ENCODE measurements around the gene SLC16A12. TPM values are rescaled to one million over a fixed set of nuclear protein-coding genes. Genes with fewer than 3 reads are reported as not detected.

The SLC16A12 gene
- total and polyA plus RNA-seq, 2 of the 13 experiments (the other 11 are each of a cell fraction or from before 2014, with no cell fraction given) = 0.02 TPM; not detected in 1

- TF ChIP-seq ASH2L (IDR thresholded peaks at IDR 0.05; ENCODE audit: insufficient read length, low read depth, low read length) = no peak
Observed at GRCh38 chr10:89503652-89504370, 31.6 kb downstream of the SLC16A12 start (continued).

- H3K4me3 ChIP-seq (replicated peaks in 1 of 3; ENCODE audit: insufficient read depth in 1 of 3, low read depth in 2 of 3, low read length in 3 of 3) = no peak overlapping the region
- no peaks in the 10 kb centered on the region for H3K36me3 ChIP-seq (replicated peaks in 1 of 2; ENCODE audit: control insufficient read depth in 1 of 2, insufficient read depth in 2 of 2, low read length in 2 of 2)
- no peak for FAIRE-seq
- no peak overlapping the region for H2AFZ ChIP-seq (ENCODE audit: low read length)
- no peak for DNase-seq (ENCODE audit: low spot score)
- intact Hi-C loops (cut with micrococcal nuclease; ENCODE audit: unreplicated experiment) = no loop called here
- BruUV-seq (replicated peaks) = no TSS peak
- peaks cover 7% of the 10 kb centered on the region; the same call in 1 of the 2 replicates for H3K4me1 ChIP-seq (ENCODE audit: insufficient read depth, low read length)
- in situ Hi-C loops (cut with HindIII; ENCODE audit: extremely low pct_ligation_motif_present, low pct_unique_long_range_greater_than_20kb) = no loop called here
- ChIA-PET POLR2A (no interaction called here), CTCF (ENCODE audit: low intra/inter-chr PET ratio, low total read pairs) (no interaction called here)
- H3K27ac ChIP-seq (ENCODE audit: extremely low read length, insufficient read depth, low read length) = no peak overlapping the region
- no peak overlapping the region for H3K4me2 ChIP-seq (ENCODE audit: low read depth, low read length)
- ATAC-seq = no peak
- no peaks in the 10 kb centered on the region for H3K79me2 ChIP-seq (ENCODE audit: insufficient read depth, low read length)
- no peaks in the 10 kb centered on the region for H3K9me3 ChIP-seq (ENCODE audit: low read length)
- WGBS (ENCODE audit: low lambda C conversion rate) = 38% methylated on average over 3 of the region's 3 CpGs
- H4K20me1 ChIP-seq (ENCODE audit: insufficient read depth, low read length) = no peaks in the 10 kb centered on the region
- H3K27me3 ChIP-seq (ENCODE audit: control insufficient read depth in 1 of 2, insufficient read depth in 2 of 2, low read length in 2 of 2) = no peaks in the 10 kb centered on the region
- H3K9ac ChIP-seq (ENCODE audit: insufficient read depth, low read depth, low read length) = no peak overlapping the region
- no peak for TF ChIP-seq ZNF101 (CRISPR knock-in tag; IDR thresholded peaks at IDR 0.05; ENCODE audit: borderline replicate concordance, low read depth)
- no peak for TF ChIP-seq SNAPC2 (CRISPR knock-in tag; IDR thresholded peaks at IDR 0.05)
- no peak for TF ChIP-seq ZNF766 (CRISPR knock-in tag; IDR thresholded peaks at IDR 0.05; ENCODE audit: borderline replicate concordance)
- no peak for TF ChIP-seq ZFY (CRISPR knock-in tag; IDR thresholded peaks at IDR 0.05)
- TF ChIP-seq ZSCAN9 (CRISPR knock-in tag; IDR thresholded peaks at IDR 0.05; ENCODE audit: borderline replicate concordance) = no peak
- no peak for TF ChIP-seq ZNF616 (CRISPR knock-in tag; IDR thresholded peaks at IDR 0.05; ENCODE audit: low read depth)
- TF ChIP-seq ZNF724P (CRISPR knock-in tag; IDR thresholded peaks at IDR 0.05; ENCODE audit: borderline replicate concordance) = no peak
- no peak for TF ChIP-seq ZKSCAN8 (CRISPR knock-in tag; IDR thresholded peaks at IDR 0.05; ENCODE audit: borderline replicate concordance)
- no peak for TF ChIP-seq ZNF234 (CRISPR knock-in tag; conservative IDR thresholded peaks at IDR 0.05)
- no peak for TF ChIP-seq KIAA2018 (CRISPR knock-in tag; IDR thresholded peaks at IDR 0.05; ENCODE audit: borderline replicate concordance)
- no peak for TF ChIP-seq THAP9 (CRISPR knock-in tag; IDR thresholded peaks at IDR 0.05; ENCODE audit: borderline replicate concordance)
Observed at GRCh38 chr10:89503151-89503550, 32.2 kb downstream of the SLC16A12 start.
